K562 (cell line): ENCODE results near the gene KCNG4. TPM values are rescaled to one million over a fixed set of nuclear protein-coding genes. Genes with fewer than 3 reads are reported as not detected.
A peak's percentile ranks its signal among the peaks of the same experiment; 100 is the strongest.

Experiments used
- ATAC-seq: fragments of 200-7000 bp; cut with Tn5 transposase; 3 replicates; pipeline ENCODE4 v1.9.1; 2020; ENCODE audit warnings: moderate library complexity
- BruUV-seq: library from RNA; stranded (reverse); fragments of 400-500 nt; replicated peaks from 2 replicates; lab custom pipeline; 2021; lab: Mats Ljungman, UMichigan
- CTCF ChIA-PET: fragments of 300-600 bp; formaldehyde crosslinking; extraction: SDS; loops from one replicate; lab custom pipeline; 2021; ENCODE audit warnings: low intra/inter-chr PET ratio; lab: Yijun Ruan, JAX
- POLR2A ChIA-PET: fragments of 300-600, 350-650 bp; sonication (Branson Sonifier 250); formaldehyde crosslinking; extraction: SDS; loops from one replicate; lab custom pipeline; 2021; ENCODE audit warnings: antibody characterized with exemption, inconsistent platforms; lab: Yijun Ruan, JAX
- DNase-seq, 4 experiments: peaks; one replicate each; pipeline versions ENCODE4 v3.0.0 to v3.0.0-alpha.2; 2011 to 2018; ENCODE audit warnings: low spot score in 3 of 4, mixed read lengths in 3 of 4; ENCODE audit errors: extremely low read depth in 1 of 4
- FAIRE-seq: peaks from 2 replicates; lab custom pipeline; 2011; peaks lifted over from hg19 to GRCh38; lab: Jason Lieb, UNC
- H2AFZ ChIP-seq: 2 replicates; pipeline ENCODE4 v1.6.0; 2011; ENCODE audit warnings: low read depth, low read length, control low read depth, inconsistent platforms
- H3K27ac ChIP-seq: fragments of 200-600 bp; 3 replicates; pipeline ENCODE4 v1.8.0; 2011; ENCODE audit warnings: low read depth, mild to moderate bottlenecking, control low read depth, inconsistent platforms, low read length, moderate library complexity, mixed read lengths; ENCODE audit errors: extremely low read depth
- H3K27me3 ChIP-seq, 2 experiments: fragments of 300-600 bp in 1 of 2; 2 replicates in 1 of 2; 3 replicates in 1 of 2; pipeline versions ENCODE4 v1.6.0 to v1.8.0; 2011; ENCODE audit warnings: inconsistent platforms in 2 of 2, low read length in 2 of 2, mild to moderate bottlenecking in 1 of 2, mixed read lengths in 1 of 2, moderate library complexity in 1 of 2; ENCODE audit not compliant: control insufficient read depth in 2 of 2, insufficient read depth in 2 of 2
- H3K36me3 ChIP-seq: fragments of 300-600 bp; 3 replicates; pipeline ENCODE4 v1.8.0; 2011; ENCODE audit warnings: mild to moderate bottlenecking, low read length, inconsistent platforms; ENCODE audit not compliant: control insufficient read depth, insufficient read depth
- H3K4me1 ChIP-seq, 2 experiments: fragments of 200-600 bp in 1 of 2; replicated peaks in 1 of 2; 2 replicates in 1 of 2; 3 replicates in 1 of 2; pipeline versions ENCODE4 v1.5.1 to v1.8.0; 2011; ENCODE audit warnings: inconsistent platforms in 2 of 2, low read length in 2 of 2, mild to moderate bottlenecking in 1 of 2, mixed read lengths in 1 of 2, moderate library complexity in 1 of 2; ENCODE audit not compliant: control insufficient read depth in 2 of 2, insufficient read depth in 2 of 2
- H3K4me2 ChIP-seq: 2 replicates; pipeline ENCODE4 v1.6.1; 2011; ENCODE audit warnings: low read length, control low read depth, inconsistent platforms, mixed read lengths; ENCODE audit not compliant: insufficient read depth
- H3K4me3 ChIP-seq: fragments of 200-600 bp; sonication (generic), shearing (Covaris generic); 2 replicates; pipeline ENCODE4 v1.5.1; 2016; ENCODE audit warnings: control low read depth, inconsistent platforms
- H3K79me2 ChIP-seq: fragments of 200-600 bp; 3 replicates; pipeline ENCODE4 v1.8.0; 2011; ENCODE audit warnings: low read length, inconsistent platforms; ENCODE audit not compliant: control insufficient read depth, insufficient read depth
- H3K9ac ChIP-seq, 2 experiments: 2 replicates each; pipeline versions ENCODE4 v1.6.0 to v1.6.1; 2011; ENCODE audit warnings: low read depth in 2 of 2, low read length in 2 of 2, control low read depth in 1 of 2, inconsistent platforms in 1 of 2, mild to moderate bottlenecking in 1 of 2, mixed read lengths in 1 of 2; ENCODE audit not compliant: insufficient read depth in 1 of 2
- H3K9me1 ChIP-seq: one replicate; pipeline ENCODE4 v1.6.0; 2011; ENCODE audit warnings: inconsistent platforms, mild to moderate bottlenecking, low read length, moderate library complexity; ENCODE audit not compliant: control insufficient read depth, insufficient read depth
- H3K9me3 ChIP-seq: replicated peaks from 2 replicates; pipeline ENCODE4 v1.5.1; 2011; ENCODE audit warnings: low read depth, low read length, inconsistent platforms; ENCODE audit not compliant: control insufficient read depth, insufficient read depth
- H4K20me1 ChIP-seq: replicated peaks from 2 replicates; pipeline ENCODE4 v1.6.1; 2011; ENCODE audit warnings: low read length, inconsistent platforms, mixed read lengths; ENCODE audit not compliant: control insufficient read depth, insufficient read depth
- ARID1B ChIP-seq: fragments of 450-650 bp; IDR thresholded peaks from 2 replicates; pipeline ENCODE4 v1.6.1; 2016; ENCODE audit warnings: antibody characterized with exemption, mild to moderate bottlenecking, inconsistent platforms
- CBX3 ChIP-seq, 2 experiments: IDR thresholded peaks; 1 replicate in 1 of 2; 2 replicates in 1 of 2; pipeline ENCODE4 v1.6.1; 2012; ENCODE audit warnings: inconsistent platforms in 2 of 2, low read length in 2 of 2, borderline replicate concordance in 1 of 2, control low read depth in 1 of 2
- CHCHD3 ChIP-seq: fragments of 250-450 bp; sonication (Bioruptor Pico); IDR thresholded peaks from 2 replicates; pipeline ENCODE4 v2.1.2; 2022; ENCODE audit warnings: mild to moderate bottlenecking
- CHD2 ChIP-seq: IDR thresholded peaks from 2 replicates; pipeline ENCODE4 v1.6.1; 2011; ENCODE audit warnings: low read depth, low read length
- E2F3 ChIP-seq: fragments of 250-450 bp; sonication (Bioruptor Pico); IDR thresholded peaks from 2 replicates; pipeline ENCODE4 v1.4.0; 2020; ENCODE audit warnings: mild to moderate bottlenecking
- FOS ChIP-seq: IDR thresholded peaks from 3 replicates; pipeline ENCODE4 v1.6.1; 2011; ENCODE audit not compliant: insufficient read length; ENCODE audit errors: extremely low read depth
- GATA2 ChIP-seq: sonication (generic); formaldehyde crosslinking; IDR thresholded peaks from 2 replicates; pipeline ENCODE4 v1.4.0; 2020; ENCODE audit warnings: mild to moderate bottlenecking, missing genetic modification reagents
- GTF2F1 ChIP-seq: IDR thresholded peaks from 2 replicates; pipeline ENCODE4 v1.6.1; 2011; ENCODE audit warnings: low read depth, low read length, improper control_type of control experiment
- HDAC8 ChIP-seq: fragments of 450-650 bp; IDR thresholded peaks from 2 replicates; pipeline ENCODE4 v1.6.1; 2016; ENCODE audit warnings: mild to moderate bottlenecking, missing genetic modification characterization, moderate library complexity, missing compliant biosample characterization
- KLF10 ChIP-seq: fragments of 250-450 bp; sonication (Bioruptor Pico); IDR thresholded peaks from 2 replicates; pipeline ENCODE4 v1.6.1; 2021; ENCODE audit warnings: matching md5 sums
- MXI1 ChIP-seq: IDR thresholded peaks from 2 replicates; pipeline ENCODE4 v1.6.1; 2011; ENCODE audit warnings: low read depth, mild to moderate bottlenecking, improper control_type of control experiment, low read length
- NFYB ChIP-seq: IDR thresholded peaks from 2 replicates; pipeline ENCODE4 v1.6.1; 2011; ENCODE audit warnings: mild to moderate bottlenecking, moderate library complexity; ENCODE audit not compliant: insufficient read length; ENCODE audit errors: extremely low read depth
- NR3C1 ChIP-seq: sonication (generic); formaldehyde crosslinking; IDR thresholded peaks from 2 replicates; pipeline ENCODE4 v1.8.1; 2022; ENCODE audit warnings: missing genetic modification reagents
- RCOR1 ChIP-seq, 2 experiments: IDR thresholded peaks; 2 replicates each; pipeline ENCODE4 v1.6.1; 2012; ENCODE audit warnings: low read depth in 2 of 2, low read length in 2 of 2, borderline replicate concordance in 1 of 2, improper control_type of control experiment in 1 of 2
- ZBTB1 ChIP-seq: sonication (generic); formaldehyde crosslinking; IDR thresholded peaks from 2 replicates; pipeline ENCODE4 v1.8.1; 2023; ENCODE audit warnings: missing genetic modification reagents, low read depth, mild to moderate bottlenecking, borderline replicate concordance
- ZNF12 ChIP-seq: sonication (generic); formaldehyde crosslinking; IDR thresholded peaks from 2 replicates; pipeline ENCODE4 v1.4.0; 2020; ENCODE audit warnings: mild to moderate bottlenecking, missing genetic modification reagents
- ZNF668 ChIP-seq: fragments of 250-450 bp; sonication (Bioruptor Pico); IDR thresholded peaks from 2 replicates; pipeline ENCODE4 v1.8.0; 2022; ENCODE audit warnings: mild to moderate bottlenecking, inconsistent platforms
- ZNF77 ChIP-seq: fragments of 250-450 bp; sonication (Bioruptor Pico); IDR thresholded peaks from 2 replicates; pipeline ENCODE4 v1.5.0; 2020
- WGBS: fragments of 100-300 bp; shearing (Covaris generic); methylation state at CpG from one replicate; pipeline ENCODE4 v1.1.6; 2016; ENCODE audit warnings: low coverage, mixed read lengths; ENCODE audit not compliant: insufficient coverage; ENCODE audit errors: missing lambda C conversion rate; 5-methylcytosine and 5-hydroxymethylcytosine counted together
- in situ Hi-C: fragments of 300-500 bp; cut with MboI; formaldehyde crosslinking; loops from 4 replicates; pipeline ENCODE4 v1.15.0; 2018; ENCODE audit warnings: inconsistent platforms, mixed read lengths
- intact Hi-C: fragments of 100-400 bp; cut with micrococcal nuclease; formaldehyde crosslinking; loops from 2 replicates; pipeline ENCODE4 v1.14.2; 2022
- polyA plus RNA-seq, 8 experiments: library from polyadenylated mRNA; depleted of rRNA in 4 of 8; stranded (reverse) in 5 of 8; unstranded in 3 of 8; fragments of >200 nt; fragmentation: Nextera tagmentation in 2 of 8; fragmentation: Illumina TruSeq in 1 of 8; extraction: Ambion mirVana in 2 of 8; extraction: Trizol in 1 of 8; gene quantifications; 2 replicates each; pipeline versions ENCODE4 v1.2.1 to v1.2.3, GENCODE V29; 2011 to 2014; ENCODE audit warnings: inconsistent platforms in 1 of 8, missing spikeins in 1 of 8
- total RNA-seq, 7 experiments: library from RNA; depleted of rRNA in 6 of 7; stranded (reverse); fragments of >200 nt in 6 of 7; fragmentation: Illumina TruSeq in 2 of 7; extraction: Trizol in 2 of 7; gene quantifications; 2 replicates each; pipeline versions ENCODE4 v1.2.1 to v1.2.3, GENCODE V29; 2011 to 2021; ENCODE audit warnings: low replicate concordance in 1 of 7
- TF ChIP-seq, protein P1 (sequence below): sonication (generic); formaldehyde crosslinking; IDR thresholded peaks from 2 replicates; pipeline ENCODE4 v1.8.1; 2023; ENCODE audit warnings: missing genetic modification reagents, mild to moderate bottlenecking, borderline replicate concordance
- TF ChIP-seq, protein P2 (sequence below): sonication (generic); formaldehyde crosslinking; IDR thresholded peaks from 2 replicates; pipeline ENCODE4 v1.8.1; 2022; ENCODE audit warnings: missing genetic modification reagents

KCNG4 gene
- total and polyA plus RNA-seq, 9 of the 15 experiments (the other 6 are each of a cell fraction or from before 2014, with no cell fraction given) = not detected

DNA sequence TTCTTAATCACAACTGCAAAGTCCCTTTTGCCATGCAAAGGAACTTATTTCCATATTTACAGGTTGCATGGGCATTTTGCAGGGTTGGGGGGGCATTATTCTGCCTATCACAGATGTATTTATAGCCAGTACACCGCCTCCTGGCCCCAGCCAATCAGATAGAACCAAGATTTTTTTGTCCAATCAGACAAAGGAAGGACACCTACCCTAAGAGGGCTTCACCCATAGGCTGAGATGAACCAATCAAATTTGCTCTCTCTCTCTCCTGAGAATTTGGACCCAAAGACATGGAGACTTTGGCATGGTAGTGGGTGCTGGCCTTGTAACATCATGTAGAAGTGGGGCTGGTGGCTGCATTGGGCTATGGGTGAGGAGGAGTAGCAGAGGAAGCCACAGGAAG, 3.9 kb upstream of the KCNG4 start:
- ATAC-seq (peak; percentile 69), DNase-seq (peak; percentile 12 to 74 (median 68)), FAIRE-seq (no peak)
- Histone ChIP-seq H3K9ac (no peak overlapping the region), H3K9me1 (no peaks in the 10 kb centered on the region), H3K4me2 (no peak overlapping the region), H3K4me3 (no peak overlapping the region), H3K4me1 (0 out of 5 replicates have a peak, but pooled peaks cover 0 to 2% of the 10 kb centered on the region in 2 experiments), H2AFZ (no peak overlapping the region), H3K9me3 (no peaks in the 10 kb centered on the region), H3K27me3 (peaks cover 31 to 56% of the 10 kb centered on the region in 2 experiments), H4K20me1 (no peaks in the 10 kb centered on the region), H3K79me2 (no peaks in the 10 kb centered on the region), H3K27ac (no peak overlapping the region), H3K36me3 (no peaks in the 10 kb centered on the region)
- no TSS peak for BruUV-seq
- in situ Hi-C loops = no loop called here
- 0% methylated on average over 1 of the region's 1 CpG for WGBS
- intact Hi-C loops = no loop called here
- CTCF ChIA-PET = no interaction called here
- POLR2A ChIA-PET = no interaction called here
- TF ChIP-seq ZBTB1 (CRISPR knock-in tag) (no peak), ZNF77 (no peak), RCOR1 (IDR thresholded peaks at IDR 0.05; ENCODE audit: borderline replicate concordance in 1 of 2, low read depth in 2 of 2, low read length in 2 of 2) (no peak), CBX3 (IDR thresholded peaks at IDR 0.05; ENCODE audit: borderline replicate concordance in 1 of 2, low read length in 2 of 2) (peak in 1 of 2 experiments; percentile 31; a peak in 1 of 3 replicates), HDAC8 (tag) (no peak), NFYB (peak; percentile 34), FOS (peak; percentile 10), ZNF12 (CRISPR knock-in tag) (no peak), GTF2F1 (no peak), NR3C1 (CRISPR knock-in tag) (no peak), CHD2 (no peak), KLF10 (no peak), GATA2 (CRISPR knock-in tag) (no peak), ZNF668 (no peak), CHCHD3 (CRISPR knock-in tag) (no peak), E2F3 (CRISPR knock-in tag) (no peak), ARID1B (no peak), MXI1 (no peak)
- TF ChIP-seq, protein P1, sequence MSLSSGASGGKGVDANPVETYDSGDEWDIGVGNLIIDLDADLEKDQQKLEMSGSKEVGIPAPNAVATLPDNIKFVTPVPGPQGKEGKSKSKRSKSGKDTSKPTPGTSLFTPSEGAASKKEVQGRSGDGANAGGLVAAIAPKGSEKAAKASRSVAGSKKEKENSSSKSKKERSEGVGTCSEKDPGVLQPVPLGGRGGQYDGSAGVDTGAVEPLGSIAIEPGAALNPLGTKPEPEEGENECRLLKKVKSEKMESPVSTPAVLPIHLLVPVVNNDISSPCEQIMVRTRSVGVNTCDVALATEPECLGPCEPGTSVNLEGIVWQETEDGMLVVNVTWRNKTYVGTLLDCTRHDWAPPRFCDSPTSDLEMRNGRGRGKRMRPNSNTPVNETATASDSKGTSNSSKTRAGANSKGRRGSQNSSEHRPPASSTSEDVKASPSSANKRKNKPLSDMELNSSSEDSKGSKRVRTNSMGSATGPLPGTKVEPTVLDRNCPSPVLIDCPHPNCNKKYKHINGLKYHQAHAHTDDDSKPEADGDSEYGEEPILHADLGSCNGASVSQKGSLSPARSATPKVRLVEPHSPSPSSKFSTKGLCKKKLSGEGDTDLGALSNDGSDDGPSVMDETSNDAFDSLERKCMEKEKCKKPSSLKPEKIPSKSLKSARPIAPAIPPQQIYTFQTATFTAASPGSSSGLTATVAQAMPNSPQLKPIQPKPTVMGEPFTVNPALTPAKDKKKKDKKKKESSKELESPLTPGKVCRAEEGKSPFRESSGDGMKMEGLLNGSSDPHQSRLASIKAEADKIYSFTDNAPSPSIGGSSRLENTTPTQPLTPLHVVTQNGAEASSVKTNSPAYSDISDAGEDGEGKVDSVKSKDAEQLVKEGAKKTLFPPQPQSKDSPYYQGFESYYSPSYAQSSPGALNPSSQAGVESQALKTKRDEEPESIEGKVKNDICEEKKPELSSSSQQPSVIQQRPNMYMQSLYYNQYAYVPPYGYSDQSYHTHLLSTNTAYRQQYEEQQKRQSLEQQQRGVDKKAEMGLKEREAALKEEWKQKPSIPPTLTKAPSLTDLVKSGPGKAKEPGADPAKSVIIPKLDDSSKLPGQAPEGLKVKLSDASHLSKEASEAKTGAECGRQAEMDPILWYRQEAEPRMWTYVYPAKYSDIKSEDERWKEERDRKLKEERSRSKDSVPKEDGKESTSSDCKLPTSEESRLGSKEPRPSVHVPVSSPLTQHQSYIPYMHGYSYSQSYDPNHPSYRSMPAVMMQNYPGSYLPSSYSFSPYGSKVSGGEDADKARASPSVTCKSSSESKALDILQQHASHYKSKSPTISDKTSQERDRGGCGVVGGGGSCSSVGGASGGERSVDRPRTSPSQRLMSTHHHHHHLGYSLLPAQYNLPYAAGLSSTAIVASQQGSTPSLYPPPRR = no peak
- TF ChIP-seq, protein P2, sequence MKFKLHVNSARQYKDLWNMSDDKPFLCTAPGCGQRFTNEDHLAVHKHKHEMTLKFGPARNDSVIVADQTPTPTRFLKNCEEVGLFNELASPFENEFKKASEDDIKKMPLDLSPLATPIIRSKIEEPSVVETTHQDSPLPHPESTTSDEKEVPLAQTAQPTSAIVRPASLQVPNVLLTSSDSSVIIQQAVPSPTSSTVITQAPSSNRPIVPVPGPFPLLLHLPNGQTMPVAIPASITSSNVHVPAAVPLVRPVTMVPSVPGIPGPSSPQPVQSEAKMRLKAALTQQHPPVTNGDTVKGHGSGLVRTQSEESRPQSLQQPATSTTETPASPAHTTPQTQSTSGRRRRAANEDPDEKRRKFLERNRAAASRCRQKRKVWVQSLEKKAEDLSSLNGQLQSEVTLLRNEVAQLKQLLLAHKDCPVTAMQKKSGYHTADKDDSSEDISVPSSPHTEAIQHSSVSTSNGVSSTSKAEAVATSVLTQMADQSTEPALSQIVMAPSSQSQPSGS (CRISPR knock-in tag) = no peak
